SH-SY5Y (cell line): Measurements from ENCODE around the gene NTHL1.

Experiments used
- GATA2 ChIP-seq: IDR thresholded peaks from 2 replicates; pipeline ENCODE4 v1.6.1; 2011; ENCODE audit warnings: mild to moderate bottlenecking, low read depth, low read length
- GATA3 ChIP-seq: IDR thresholded peaks from 2 replicates; pipeline ENCODE4 v1.6.1; 2011; ENCODE audit warnings: low read depth, mild to moderate bottlenecking, low read length, moderate library complexity

DNA sequence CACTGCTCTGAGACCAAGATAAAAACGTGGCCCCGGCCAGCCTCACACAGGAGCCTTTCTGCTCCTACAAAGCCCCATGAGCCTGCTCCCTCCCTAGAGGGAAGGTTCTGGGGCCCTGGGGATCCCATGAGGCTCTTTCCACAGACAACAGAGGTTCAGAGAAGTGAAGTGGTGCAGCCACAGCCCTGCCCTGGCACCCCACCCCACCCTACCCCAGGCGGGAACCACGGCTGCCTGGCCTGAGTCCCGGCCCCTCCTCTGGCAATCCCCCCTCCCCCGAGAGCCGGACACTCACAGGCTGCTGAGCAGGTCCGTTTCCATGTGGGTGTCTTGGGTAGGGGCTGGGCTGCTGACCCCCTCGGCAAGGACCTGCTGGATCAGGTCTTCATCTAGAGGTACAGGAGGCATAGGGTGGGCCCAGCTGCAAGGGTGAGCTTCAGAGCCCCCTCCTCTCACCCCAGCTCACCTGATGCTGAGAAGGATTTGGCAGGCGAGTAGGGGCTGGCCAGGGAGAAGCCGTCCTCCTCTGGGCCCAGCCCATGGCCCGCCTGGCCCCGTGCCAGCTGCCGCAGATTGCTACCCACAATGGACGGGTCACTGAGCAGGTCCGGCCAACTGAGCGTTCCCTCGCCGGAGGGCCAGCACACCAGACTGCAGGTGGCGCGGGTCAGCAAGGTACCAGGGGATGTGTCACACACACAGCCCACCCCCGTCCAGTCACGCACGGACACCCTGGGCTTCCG, 49.4 kb upstream of the NTHL1 start:
- TF ChIP-seq GATA2 (no peak), GATA3 (no peak)
